ENCODE data around the gene PACSIN1. TPM values are rescaled to one million over a fixed set of nuclear protein-coding genes. Genes with fewer than 3 reads are reported as not detected.

Gene PACSIN1
- total RNA-seq, 2 experiments from 2014 or later, result 0.07 to 0.14 TPM

DNA sequence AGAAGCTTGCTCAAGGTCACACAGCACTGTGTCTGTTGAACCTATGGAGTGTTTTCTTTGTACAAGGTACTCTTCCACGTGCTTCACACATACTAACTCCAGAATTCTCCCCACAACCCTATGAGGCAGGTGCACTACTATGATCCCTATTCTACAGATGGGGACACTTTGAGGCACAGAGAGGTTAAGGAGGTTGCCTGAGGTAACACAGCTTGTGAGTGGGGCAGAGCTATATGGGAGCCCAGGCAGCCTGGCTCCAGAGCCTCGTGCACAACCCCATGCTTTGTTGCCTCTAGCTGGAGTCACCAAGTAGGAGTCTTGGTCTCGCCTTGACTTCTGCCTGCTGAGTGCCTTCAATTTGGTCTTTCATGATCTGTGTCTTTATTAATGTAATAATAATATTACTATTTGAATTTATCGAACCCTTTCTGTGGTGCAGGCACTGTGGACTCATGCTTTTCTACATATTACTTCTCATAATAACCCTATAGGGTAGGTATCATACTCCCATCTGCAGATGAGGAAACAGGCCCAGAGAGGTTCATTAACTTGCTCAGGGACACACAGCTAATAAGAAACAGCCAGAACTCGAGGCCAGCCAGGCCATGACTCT, 103.6 kb downstream of the PACSIN1 start:
- intact Hi-C loops (cut with DNase I, micrococcal nuclease), result no loop called here
- H3K27ac Mint-ChIP-seq, result no peak overlapping the region
- H3K4me1 Mint-ChIP-seq, result no peaks in the 10 kb centered on the region
- DNase-seq, result no peak
- no peak for ATAC-seq
- POLR2A ChIA-PET, result no interaction called here
- no peaks in the 10 kb centered on the region for H3K9me3 Mint-ChIP-seq (ENCODE audit: low read depth)
- CTCF ChIA-PET, result interaction anchor here (0.7 kb wide), 1 partner anchor 28 kb away, joined by 3 read pairs; no protein-coding TSS in a partner anchor
- no peaks in the 10 kb centered on the region for H3K36me3 Mint-ChIP-seq (ENCODE audit: low read depth)
- no peak overlapping the region for H3K4me3 Mint-ChIP-seq
- peaks cover 2% of the 10 kb centered on the region for H3K27me3 Mint-ChIP-seq

DNA sequence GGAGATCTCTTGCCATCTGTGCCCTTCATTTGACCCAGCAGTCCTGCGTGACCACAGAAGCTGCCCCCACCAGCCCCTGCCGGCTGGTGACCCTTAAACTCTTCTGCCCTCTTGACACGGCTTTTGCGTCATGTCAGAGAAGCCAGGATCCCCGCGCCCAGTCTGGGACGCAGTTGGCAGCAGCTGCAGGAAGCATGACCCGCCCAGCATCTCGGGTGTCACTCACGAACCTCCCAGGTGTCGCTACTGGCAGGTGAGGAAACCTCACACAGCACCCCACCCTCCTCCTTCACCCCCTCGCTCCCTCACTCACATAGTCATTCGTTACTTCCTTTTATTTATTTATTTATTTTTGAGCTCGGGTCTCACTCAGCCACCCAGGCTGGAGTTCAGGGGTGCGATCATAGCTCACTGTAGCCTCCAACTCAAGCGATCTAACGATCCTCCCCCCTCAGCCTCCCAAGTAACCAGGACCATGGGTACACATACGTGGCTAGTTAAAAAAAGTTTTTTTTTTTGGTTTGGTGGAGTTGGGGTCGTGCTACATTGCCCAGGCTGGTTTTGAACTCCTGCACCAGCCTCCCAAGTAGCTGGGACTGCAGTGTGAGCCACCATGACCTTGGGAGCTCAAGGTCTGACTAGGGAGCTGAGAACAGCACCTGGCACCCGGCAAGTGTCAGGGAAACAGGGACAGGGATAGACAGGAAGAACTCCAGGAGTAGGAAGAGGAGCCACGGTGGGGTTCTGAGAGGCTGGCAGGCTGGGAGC, 104.4 kb downstream of the PACSIN1 start:
- Mint-ChIP-seq H3K36me3 (ENCODE audit: low read depth) (no peaks in the 10 kb centered on the region), H3K4me1 (no peaks in the 10 kb centered on the region), H3K27me3 (peaks cover 2% of the 10 kb centered on the region), H3K27ac (peak overlapping the region; percentile 31), H3K9me3 (ENCODE audit: low read depth) (no peaks in the 10 kb centered on the region), H3K4me3 (no peak overlapping the region)
- no peak for ATAC-seq
- intact Hi-C loops (cut with DNase I, micrococcal nuclease), result no loop called here
- DNase-seq, result no peak
- CTCF ChIA-PET, result interaction anchor here (0.7 to 0.9 kb wide), 2 partner anchors 27 to 110 kb away, joined by 3 read pairs; no protein-coding TSS in a partner anchor
- POLR2A ChIA-PET, result no interaction called here

DNA sequence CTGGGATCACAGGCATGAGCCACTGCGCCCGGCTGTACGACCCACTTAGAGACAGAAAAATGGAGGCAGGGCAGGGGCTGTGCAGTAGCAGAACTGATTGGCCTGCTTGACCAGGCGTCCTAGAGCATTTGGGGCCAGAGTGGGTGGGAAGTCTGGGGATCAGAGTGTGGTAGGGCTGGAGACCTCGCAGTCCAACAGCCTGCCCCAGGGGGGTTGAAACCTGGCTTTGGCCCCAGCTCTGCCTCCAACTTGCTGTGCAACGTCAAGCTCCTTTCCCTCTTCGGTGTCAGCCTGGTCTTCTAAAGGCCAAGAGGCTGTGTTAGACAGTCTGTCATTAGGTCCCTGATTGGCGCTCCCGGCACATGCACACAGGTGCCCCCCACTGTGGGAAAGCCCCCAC, 105.5 kb downstream of the PACSIN1 start:
- no peaks in the 10 kb centered on the region for H3K9me3 Mint-ChIP-seq (ENCODE audit: low read depth)
- peaks cover 2% of the 10 kb centered on the region for H3K27me3 Mint-ChIP-seq
- no peak overlapping the region for H3K27ac Mint-ChIP-seq
- ATAC-seq, result no peak
- POLR2A ChIA-PET, result no interaction called here
- H3K4me1 Mint-ChIP-seq, result no peaks in the 10 kb centered on the region
- no peaks in the 10 kb centered on the region for H3K36me3 Mint-ChIP-seq (ENCODE audit: low read depth)
- CTCF ChIA-PET, result no interaction called here
- no peak for DNase-seq
- intact Hi-C loops (cut with DNase I, micrococcal nuclease), result no loop called here
- no peak overlapping the region for H3K4me3 Mint-ChIP-seq

DNA sequence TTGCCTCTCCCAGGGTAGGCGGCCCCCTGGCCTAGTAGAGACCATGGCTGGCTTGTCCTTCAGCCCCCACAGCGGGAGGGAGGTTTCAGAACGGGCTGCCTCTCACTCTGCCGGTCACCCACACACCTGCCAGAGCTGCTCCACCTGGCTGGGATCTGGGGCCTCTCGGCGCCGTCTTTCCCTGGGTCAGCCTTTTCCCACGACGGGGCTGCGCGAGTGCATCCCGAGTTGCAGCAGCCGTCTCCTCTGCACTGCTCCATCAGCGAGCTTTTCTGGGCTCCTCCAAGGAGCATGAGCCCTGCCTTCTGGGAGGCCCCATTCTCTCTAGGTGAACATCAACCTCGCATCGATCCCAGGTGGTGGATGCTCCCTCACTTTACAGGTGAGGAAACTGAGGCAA, 106.1 kb downstream of the PACSIN1 start:
- intact Hi-C loops (cut with DNase I, micrococcal nuclease), result no loop called here
- ChIA-PET CTCF (no interaction called here), POLR2A (no interaction called here)
- no peak for DNase-seq
- Mint-ChIP-seq H3K4me3 (no peak overlapping the region), H3K27me3 (no peaks in the 10 kb centered on the region), H3K36me3 (ENCODE audit: low read depth) (no peaks in the 10 kb centered on the region), H3K27ac (no peak overlapping the region), H3K9me3 (ENCODE audit: low read depth) (no peaks in the 10 kb centered on the region), H3K4me1 (no peaks in the 10 kb centered on the region)
- no peak for ATAC-seq

DNA sequence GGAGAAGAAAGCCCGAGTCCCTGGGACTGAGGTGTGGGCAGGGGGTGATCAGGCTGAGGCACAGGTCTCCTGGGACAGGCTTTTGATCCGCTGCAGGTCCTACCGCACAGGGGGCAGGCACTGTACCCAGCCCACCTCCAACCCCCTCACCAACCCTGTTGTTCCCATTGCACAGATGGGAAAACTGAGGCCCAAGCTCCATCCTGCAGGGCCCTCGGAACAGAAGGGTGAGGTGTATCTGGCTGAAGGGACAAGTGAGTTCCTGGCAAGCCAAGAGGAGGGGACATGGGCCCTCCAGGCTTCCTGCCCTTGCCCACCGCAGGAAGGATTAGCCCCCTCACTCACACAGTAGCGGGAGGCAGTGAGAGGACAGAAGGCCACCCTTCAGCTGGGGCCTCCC, 106.7 kb downstream of the PACSIN1 start:
- ChIA-PET CTCF (no interaction called here), POLR2A (no interaction called here)
- H3K9me3 Mint-ChIP-seq (ENCODE audit: low read depth), result no peaks in the 10 kb centered on the region
- H3K4me3 Mint-ChIP-seq, result no peak overlapping the region
- intact Hi-C loops (cut with DNase I, micrococcal nuclease), result no loop called here
- ATAC-seq (no peak), DNase-seq (no peak)
- H3K27me3 Mint-ChIP-seq, result no peaks in the 10 kb centered on the region
- H3K36me3 Mint-ChIP-seq (ENCODE audit: low read depth), result no peaks in the 10 kb centered on the region
- no peaks in the 10 kb centered on the region for H3K4me1 Mint-ChIP-seq
- H3K27ac Mint-ChIP-seq, result no peak overlapping the region

DNA sequence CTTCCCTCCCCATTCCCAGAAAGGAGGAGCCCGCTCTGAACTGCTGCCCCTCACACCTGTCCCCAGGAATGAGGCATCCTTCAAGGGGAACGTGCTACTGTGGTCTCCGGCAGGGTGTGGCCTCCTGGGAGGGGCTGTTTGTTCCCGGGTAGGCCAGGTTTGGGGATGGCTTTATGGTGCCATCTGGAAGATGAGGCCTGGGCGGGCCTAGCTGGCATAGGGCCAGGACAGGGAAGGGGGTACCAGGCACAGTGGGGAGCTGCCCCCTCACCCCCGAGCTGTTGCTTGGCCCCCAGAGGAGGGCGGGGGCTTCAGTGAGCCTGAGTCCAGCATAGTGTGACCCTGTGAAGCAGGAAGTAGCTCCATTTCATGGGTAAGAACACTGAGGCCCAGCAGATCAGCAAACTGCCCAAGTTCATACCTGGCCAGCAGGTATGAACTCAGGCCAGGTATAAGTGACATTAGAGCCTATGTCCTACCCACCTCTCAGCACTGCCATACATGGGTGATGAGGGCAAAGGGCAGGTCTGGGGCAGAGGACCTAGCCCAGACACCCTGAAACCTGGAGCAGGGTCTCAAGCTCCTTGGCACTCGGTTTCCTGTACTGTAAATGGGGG, 107.8 kb downstream of the PACSIN1 start:
- DNase-seq (no peak), ATAC-seq (no peak)
- no peaks in the 10 kb centered on the region for H3K9me3 Mint-ChIP-seq (ENCODE audit: low read depth)
- CTCF ChIA-PET, result interaction anchor here (0.9 to 1.1 kb wide), 2 partner anchors 35 to 113 kb away, joined by 3 to 5 read pairs; no protein-coding TSS in a partner anchor
- H3K27me3 Mint-ChIP-seq, result no peaks in the 10 kb centered on the region
- intact Hi-C loops (cut with DNase I, micrococcal nuclease), result no loop called here
- H3K4me1 Mint-ChIP-seq, result no peaks in the 10 kb centered on the region
- no peak overlapping the region for H3K27ac Mint-ChIP-seq
- POLR2A ChIA-PET, result no interaction called here
- no peak overlapping the region for H3K4me3 Mint-ChIP-seq
- H3K36me3 Mint-ChIP-seq (ENCODE audit: low read depth), result no peaks in the 10 kb centered on the region

DNA sequence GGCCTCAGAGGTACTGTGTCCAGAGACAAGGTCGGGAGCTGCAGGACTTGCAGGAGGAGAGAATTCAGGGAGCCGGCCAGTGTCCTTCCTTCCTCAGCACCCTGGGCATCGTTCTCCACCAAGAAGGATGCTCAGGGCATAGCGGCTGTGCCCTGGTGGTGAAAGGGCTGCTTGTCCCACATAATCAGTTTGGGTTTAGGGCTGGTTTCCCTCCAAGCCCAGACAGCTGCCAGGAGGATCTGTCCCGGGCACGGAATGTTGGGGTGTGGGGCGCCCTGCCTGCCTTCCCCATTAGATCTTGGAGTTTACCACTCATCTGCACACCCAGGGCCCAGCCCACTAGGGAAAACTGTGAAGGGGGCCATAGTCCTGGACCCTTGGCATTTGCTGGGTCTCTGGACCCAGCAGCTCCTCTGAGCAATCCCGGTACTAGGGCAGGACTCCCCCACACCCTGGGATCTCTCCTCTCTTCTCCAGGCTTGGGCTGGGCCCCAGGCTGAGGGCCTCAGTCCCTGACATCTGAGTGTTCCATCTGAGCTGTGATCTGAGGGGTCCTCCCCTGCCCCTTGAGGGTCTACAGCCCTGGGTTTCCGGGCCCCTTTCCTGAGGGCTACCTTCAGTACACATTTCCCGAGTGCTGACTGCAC, 108.9 kb downstream of the PACSIN1 start:
- DNase-seq, result no peak
- H3K36me3 Mint-ChIP-seq (ENCODE audit: low read depth), result no peaks in the 10 kb centered on the region
- H3K27ac Mint-ChIP-seq, result no peak overlapping the region
- ATAC-seq, result no peak
- H3K9me3 Mint-ChIP-seq (ENCODE audit: low read depth), result no peaks in the 10 kb centered on the region
- H3K4me3 Mint-ChIP-seq, result no peak overlapping the region
- no peaks in the 10 kb centered on the region for H3K27me3 Mint-ChIP-seq
- intact Hi-C loops (cut with DNase I, micrococcal nuclease), result no loop called here
- H3K4me1 Mint-ChIP-seq, result no peaks in the 10 kb centered on the region
- POLR2A ChIA-PET, result no interaction called here
- CTCF ChIA-PET, result interaction anchor here (0.7 to 1.1 kb wide), 3 partner anchors 20 to 115 kb away, joined by 3 to 4 read pairs (median 3); no protein-coding TSS in a partner anchor

DNA sequence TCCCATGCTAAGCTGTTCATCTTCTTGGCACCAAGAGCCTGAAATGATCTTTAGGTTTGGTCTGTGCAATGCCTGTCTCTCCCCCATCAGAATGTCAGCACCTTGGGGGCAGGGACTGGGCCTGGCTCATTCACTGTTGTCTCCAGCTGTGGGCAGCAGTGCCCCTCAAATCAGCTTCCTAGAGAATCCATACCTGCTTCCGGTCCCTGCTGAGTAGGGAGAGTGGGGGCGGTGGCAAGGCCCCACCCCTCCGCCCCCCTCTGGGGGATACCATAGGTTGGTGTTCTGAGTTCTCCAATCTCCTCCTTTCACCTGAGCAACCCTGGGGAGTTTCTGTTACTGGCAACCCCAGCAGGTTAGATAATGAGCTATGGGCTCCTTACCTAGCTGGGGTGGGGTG, 109.5 kb downstream of the PACSIN1 start:
- no peaks in the 10 kb centered on the region for H3K9me3 Mint-ChIP-seq (ENCODE audit: low read depth)
- no peaks in the 10 kb centered on the region for H3K4me1 Mint-ChIP-seq
- H3K27me3 Mint-ChIP-seq, result no peaks in the 10 kb centered on the region
- H3K36me3 Mint-ChIP-seq (ENCODE audit: low read depth), result no peaks in the 10 kb centered on the region
- no peak for ATAC-seq
- no peak for DNase-seq
- ChIA-PET POLR2A (no interaction called here), CTCF (interaction anchor here (0.7 to 1.1 kb wide), 2 partner anchors 20 to 116 kb away, joined by 3 to 4 read pairs; no protein-coding TSS in a partner anchor)
- no peak overlapping the region for H3K4me3 Mint-ChIP-seq
- no peak overlapping the region for H3K27ac Mint-ChIP-seq
- intact Hi-C loops (cut with DNase I, micrococcal nuclease), result no loop called here

DNA sequence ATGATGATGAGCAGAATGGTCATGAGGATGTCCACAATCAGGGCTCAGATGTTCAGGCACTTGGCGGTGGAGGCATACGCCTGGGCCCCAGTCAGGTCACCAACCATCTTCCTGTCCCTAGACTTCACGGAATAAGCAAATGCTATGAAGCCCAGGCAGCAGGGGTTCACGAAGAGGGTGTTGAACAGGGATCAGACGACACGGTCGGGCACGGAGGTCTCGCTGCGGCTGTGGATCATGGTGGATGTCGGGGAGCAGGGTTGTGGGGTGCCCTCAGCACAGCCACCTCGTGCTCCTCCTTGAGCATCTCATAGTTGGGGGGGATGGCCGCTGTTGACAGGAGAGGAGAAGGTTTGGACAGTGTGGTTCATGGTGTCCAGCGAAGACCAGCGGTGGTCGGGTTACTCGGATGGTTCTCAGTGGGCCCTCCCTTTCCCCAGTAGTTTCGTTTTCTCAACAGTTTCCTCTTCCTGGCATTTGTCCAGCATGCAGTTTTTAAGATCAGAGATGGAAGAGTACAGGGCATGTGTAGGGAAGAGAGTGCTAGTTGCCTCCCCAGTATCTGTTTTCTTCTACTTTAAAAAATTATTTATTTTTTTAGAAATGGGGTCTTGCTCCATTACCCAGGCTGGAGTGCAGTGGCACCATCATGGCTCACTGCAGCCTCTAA, 110.5 kb downstream of the PACSIN1 start:
- ChIA-PET CTCF (interaction anchor here (1.1 kb wide), 1 partner anchor 117 kb away, joined by 4 read pairs; no protein-coding TSS in a partner anchor), POLR2A (no interaction called here)
- intact Hi-C loops (cut with DNase I, micrococcal nuclease), result no loop called here
- H3K36me3 Mint-ChIP-seq (ENCODE audit: low read depth), result no peaks in the 10 kb centered on the region
- H3K4me3 Mint-ChIP-seq, result no peak overlapping the region
- ATAC-seq, result no peak
- H3K27ac Mint-ChIP-seq, result no peak overlapping the region
- no peak for DNase-seq
- H3K4me1 Mint-ChIP-seq, result no peaks in the 10 kb centered on the region
- H3K27me3 Mint-ChIP-seq, result no peaks in the 10 kb centered on the region
- H3K9me3 Mint-ChIP-seq (ENCODE audit: low read depth), result no peaks in the 10 kb centered on the region

DNA sequence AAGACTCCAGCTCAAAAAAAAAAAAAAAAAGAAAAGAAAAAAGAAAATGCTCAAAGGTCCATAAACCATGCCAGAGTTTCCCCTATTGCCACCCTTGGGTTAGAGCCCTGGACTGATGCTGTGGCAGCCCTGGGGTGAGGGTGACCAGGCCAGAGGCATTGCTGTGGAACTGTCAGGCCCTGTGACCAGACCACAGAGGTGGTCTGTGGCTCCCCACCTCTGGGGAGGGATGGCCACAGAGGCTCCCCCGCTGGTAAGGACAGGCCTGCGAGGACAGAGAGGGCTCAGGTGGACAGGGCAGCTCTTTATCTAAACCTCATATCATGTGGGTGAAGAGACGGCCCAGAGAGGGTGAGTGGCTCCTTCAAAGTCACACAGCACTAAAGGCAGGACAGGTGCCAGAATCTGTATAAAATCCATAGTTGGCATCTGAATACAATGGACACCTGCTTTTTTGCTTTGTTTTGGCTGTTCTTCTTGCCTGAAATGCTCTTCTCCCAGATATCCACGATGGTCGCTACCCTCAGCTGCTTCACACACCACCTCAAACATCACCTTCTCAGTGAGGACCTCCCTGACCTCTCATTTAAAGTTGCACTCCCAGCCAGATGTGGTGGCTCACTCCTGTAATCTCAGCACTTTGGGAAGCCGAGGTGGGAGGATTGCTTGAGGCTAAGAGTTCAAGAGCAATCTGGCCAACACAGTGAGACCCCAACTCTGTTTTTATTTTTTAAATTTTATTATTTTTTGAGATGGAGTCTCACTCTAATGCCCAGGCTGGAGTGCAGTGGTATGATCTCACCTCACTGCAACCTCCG, 112.8 kb downstream of the PACSIN1 start:
- ChIA-PET POLR2A (no interaction called here), CTCF (no interaction called here)
- Mint-ChIP-seq H3K4me1 (no peaks in the 10 kb centered on the region), H3K27ac (no peak overlapping the region), H3K27me3 (no peaks in the 10 kb centered on the region), H3K36me3 (ENCODE audit: low read depth) (no peaks in the 10 kb centered on the region), H3K9me3 (ENCODE audit: low read depth) (no peaks in the 10 kb centered on the region), H3K4me3 (no peak overlapping the region)
- intact Hi-C loops (cut with DNase I, micrococcal nuclease), result no loop called here
- ATAC-seq (no peak), DNase-seq (no peak)
